ENCODE measurements around the gene NEURL1.
A peak's percentile ranks its signal among the peaks of the same experiment; 100 is the strongest.

Gene NEURL1

GRCh38 chr10:103493362-103493915 lies at the start of gene NEURL1:
Gene NEURL1 (plus strand): TSS chr10:103493705. CDS start chr10:103494388, 683 bp downstream.
- peak within 1 kb of the TSS; percentile 47 for H3K4me3 ChIP-seq (ENCODE audit: low read depth, low read length)
- no peak for TF ChIP-seq CTCF (IDR thresholded peaks at IDR 0.05; ENCODE audit: insufficient read depth, low read depth, low read length, missing control alignments)
- peak; percentile 27 for DNase-seq (ENCODE audit: low read depth)

GRCh38 chr10:103444478-103444877 lies 49.0 kb upstream of the NEURL1 start:
- no peak for TF ChIP-seq CTCF (IDR thresholded peaks at IDR 0.05; ENCODE audit: insufficient read depth, low read depth, low read length, missing control alignments)
- no peak for DNase-seq (ENCODE audit: low read depth)
- H3K4me3 ChIP-seq (ENCODE audit: low read depth, low read length), result no peak overlapping the region

DNA sequence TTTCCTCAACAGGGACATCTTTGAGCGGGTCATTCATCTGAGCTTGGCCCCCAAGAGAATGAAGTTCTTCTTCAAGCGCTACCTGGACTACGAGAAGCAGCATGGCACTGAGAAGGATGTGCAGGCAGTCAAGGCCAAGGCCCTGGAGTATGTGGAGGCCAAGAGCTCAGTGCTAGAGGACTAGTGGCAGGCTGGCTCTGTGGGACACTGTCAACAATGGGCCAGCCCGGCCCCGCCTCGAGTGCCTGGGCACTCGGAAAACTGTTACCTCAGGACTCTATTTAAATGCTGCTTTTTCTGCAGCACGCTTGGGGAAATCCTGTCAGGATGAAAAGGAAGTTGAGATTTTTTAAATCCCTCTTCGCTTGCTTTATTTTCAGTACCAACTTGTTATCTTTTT lies 48.1 kb upstream of the NEURL1 start:
- no peak for TF ChIP-seq CTCF (IDR thresholded peaks at IDR 0.05; ENCODE audit: insufficient read depth, low read depth, low read length, missing control alignments)
- no peak overlapping the region for H3K4me3 ChIP-seq (ENCODE audit: low read depth, low read length)
- DNase-seq (ENCODE audit: low read depth), result no peak

DNA sequence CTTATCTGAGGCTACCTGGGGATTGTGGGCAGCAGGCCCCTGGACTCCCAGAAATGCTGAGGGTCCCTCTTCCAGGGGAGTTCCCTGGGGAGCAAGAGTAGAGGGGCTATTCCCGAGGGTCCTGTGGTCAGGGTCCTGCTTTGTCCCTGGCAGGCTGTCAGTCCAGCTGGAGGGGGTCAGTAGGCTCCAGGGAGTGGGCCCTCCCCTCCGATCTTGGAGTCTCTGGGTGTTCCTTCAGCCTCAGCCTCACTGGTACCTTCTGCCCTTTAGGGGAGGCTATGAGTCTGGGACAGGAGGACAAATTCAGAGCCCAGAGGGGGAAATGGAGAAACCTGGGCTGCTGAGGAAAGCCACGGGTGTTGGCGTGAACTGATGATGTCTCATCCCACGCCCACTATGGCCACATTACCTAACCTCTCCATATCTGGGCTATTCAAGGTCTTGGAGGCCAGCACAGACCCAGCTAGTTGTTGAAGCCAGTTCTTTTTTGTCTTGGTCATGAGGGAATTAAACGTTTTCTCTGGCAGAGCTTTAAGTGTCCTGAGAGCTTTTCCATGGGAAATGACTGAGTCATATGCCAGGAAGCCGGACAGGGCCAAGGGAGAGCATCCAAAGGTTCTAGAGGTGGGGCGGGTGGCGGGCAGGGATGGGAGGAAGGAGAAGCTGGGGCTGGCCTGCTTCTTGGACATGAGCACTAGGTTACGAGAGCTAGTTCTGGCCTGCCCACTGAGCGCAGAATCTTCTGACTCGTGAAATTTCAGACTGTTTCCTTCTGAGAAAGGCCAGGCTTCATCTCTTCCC lies 47.5 kb upstream of the NEURL1 start:
- no peak overlapping the region for H3K4me3 ChIP-seq (ENCODE audit: low read depth, low read length)
- TF ChIP-seq CTCF (IDR thresholded peaks at IDR 0.05; ENCODE audit: insufficient read depth, low read depth, low read length, missing control alignments), result no peak
- no peak for DNase-seq (ENCODE audit: low read depth)

GRCh38 chr10:103447187-103447586 lies 46.3 kb upstream of the NEURL1 start:
- no peak overlapping the region for H3K4me3 ChIP-seq (ENCODE audit: low read depth, low read length)
- TF ChIP-seq CTCF (IDR thresholded peaks at IDR 0.05; ENCODE audit: insufficient read depth, low read depth, low read length, missing control alignments), result no peak

DNA sequence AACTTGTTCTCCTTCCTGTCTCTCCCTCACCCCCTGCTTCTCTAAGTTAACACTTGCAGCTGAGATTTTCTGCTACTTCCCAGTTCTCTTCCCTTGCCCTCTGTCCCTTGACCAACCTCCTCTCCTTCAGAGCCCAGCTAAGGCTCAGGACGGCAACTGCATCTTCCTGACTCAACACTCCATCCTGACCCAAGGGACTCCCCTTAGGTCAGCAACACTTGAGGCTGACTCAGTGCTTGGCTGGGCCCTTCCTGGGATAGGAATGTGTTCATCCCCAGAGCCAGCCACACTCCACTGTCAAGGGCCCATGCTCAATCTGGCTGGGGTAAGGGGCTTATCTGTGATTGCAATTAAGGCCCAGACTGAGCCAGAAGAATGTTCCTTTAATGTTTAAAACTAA lies 44.8 kb upstream of the NEURL1 start:
- DNase-seq (ENCODE audit: low read depth), result no peak
- H3K4me3 ChIP-seq (ENCODE audit: low read depth, low read length), result no peak overlapping the region
- TF ChIP-seq CTCF (IDR thresholded peaks at IDR 0.05; ENCODE audit: insufficient read depth, low read depth, low read length, missing control alignments), result no peak

More at GRCh38 chr10:103447187-103447586, 46.3 kb upstream of the NEURL1 start:
- no peak for DNase-seq (ENCODE audit: low read depth)
